22Rv1 (cell line): ENCODE measurements around the gene ADGRD2.

Source experiments
- ZFX ChIP-seq: fragments of 450-650 bp; IDR thresholded peaks from 2 replicates; pipeline ENCODE4 v1.6.1; 2017; ENCODE audit warnings: antibody characterized with exemption, borderline replicate concordance
- TF ChIP-seq, protein P1 (sequence below): fragments of 450-650 bp; IDR thresholded peaks from 2 replicates; pipeline ENCODE4 v1.5.1; 2017; ENCODE audit warnings: mild to moderate bottlenecking

- TF ChIP-seq, protein P1, sequence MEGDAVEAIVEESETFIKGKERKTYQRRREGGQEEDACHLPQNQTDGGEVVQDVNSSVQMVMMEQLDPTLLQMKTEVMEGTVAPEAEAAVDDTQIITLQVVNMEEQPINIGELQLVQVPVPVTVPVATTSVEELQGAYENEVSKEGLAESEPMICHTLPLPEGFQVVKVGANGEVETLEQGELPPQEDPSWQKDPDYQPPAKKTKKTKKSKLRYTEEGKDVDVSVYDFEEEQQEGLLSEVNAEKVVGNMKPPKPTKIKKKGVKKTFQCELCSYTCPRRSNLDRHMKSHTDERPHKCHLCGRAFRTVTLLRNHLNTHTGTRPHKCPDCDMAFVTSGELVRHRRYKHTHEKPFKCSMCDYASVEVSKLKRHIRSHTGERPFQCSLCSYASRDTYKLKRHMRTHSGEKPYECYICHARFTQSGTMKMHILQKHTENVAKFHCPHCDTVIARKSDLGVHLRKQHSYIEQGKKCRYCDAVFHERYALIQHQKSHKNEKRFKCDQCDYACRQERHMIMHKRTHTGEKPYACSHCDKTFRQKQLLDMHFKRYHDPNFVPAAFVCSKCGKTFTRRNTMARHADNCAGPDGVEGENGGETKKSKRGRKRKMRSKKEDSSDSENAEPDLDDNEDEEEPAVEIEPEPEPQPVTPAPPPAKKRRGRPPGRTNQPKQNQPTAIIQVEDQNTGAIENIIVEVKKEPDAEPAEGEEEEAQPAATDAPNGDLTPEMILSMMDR = no peak
- TF ChIP-seq ZFX = no peak
These were observed 70.9 kb downstream of the ADGRD2 start for GRCh38 chr9:124521142-124521541.
